Peyer's patch (tissue), 4 donors: ENCODE results near the gene C2orf68.
"Not testable (repeated sequence)": the region's sequence is repeated elsewhere in the genome, so short reads cannot be mapped to it uniquely, and the experiment has no call there.

Experiments used
- CTCF ChIP-seq, 6 experiments: fragments of 450-650 bp in 4 of 6; fragments of 200-600 bp in 2 of 6; sonication (generic) in 1 of 6; IDR thresholded peaks; one replicate each; pipeline ENCODE4 v1.5.1; 2017 to 2019; ENCODE audit warnings: antibody characterized with exemption in 6 of 6, mild to moderate bottlenecking in 3 of 6, moderate library complexity in 1 of 6
- POLR2A ChIP-seq, 2 donors: fragments of 450-650 bp; IDR thresholded peaks; one replicate each; pipeline ENCODE4 v1.5.1; 2017; ENCODE audit warnings: antibody characterized with exemption in 2 of 2, mild to moderate bottlenecking in 2 of 2, moderate library complexity in 2 of 2

GRCh38 chr2:85604133-85604444 lies 7.8 kb downstream of the C2orf68 start:
- not testable (repeated sequence) for TF ChIP-seq POLR2A, CTCF (IDR thresholded peaks at IDR 0.05)
